Measurements from ENCODE around the gene UXT.
"Not testable (repeated sequence)": the region's sequence is repeated elsewhere in the genome, so short reads cannot be mapped to it uniquely, and the experiment has no call there.

Gene UXT, protein sequence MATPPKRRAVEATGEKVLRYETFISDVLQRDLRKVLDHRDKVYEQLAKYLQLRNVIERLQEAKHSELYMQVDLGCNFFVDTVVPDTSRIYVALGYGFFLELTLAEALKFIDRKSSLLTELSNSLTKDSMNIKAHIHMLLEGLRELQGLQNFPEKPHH

DNA sequence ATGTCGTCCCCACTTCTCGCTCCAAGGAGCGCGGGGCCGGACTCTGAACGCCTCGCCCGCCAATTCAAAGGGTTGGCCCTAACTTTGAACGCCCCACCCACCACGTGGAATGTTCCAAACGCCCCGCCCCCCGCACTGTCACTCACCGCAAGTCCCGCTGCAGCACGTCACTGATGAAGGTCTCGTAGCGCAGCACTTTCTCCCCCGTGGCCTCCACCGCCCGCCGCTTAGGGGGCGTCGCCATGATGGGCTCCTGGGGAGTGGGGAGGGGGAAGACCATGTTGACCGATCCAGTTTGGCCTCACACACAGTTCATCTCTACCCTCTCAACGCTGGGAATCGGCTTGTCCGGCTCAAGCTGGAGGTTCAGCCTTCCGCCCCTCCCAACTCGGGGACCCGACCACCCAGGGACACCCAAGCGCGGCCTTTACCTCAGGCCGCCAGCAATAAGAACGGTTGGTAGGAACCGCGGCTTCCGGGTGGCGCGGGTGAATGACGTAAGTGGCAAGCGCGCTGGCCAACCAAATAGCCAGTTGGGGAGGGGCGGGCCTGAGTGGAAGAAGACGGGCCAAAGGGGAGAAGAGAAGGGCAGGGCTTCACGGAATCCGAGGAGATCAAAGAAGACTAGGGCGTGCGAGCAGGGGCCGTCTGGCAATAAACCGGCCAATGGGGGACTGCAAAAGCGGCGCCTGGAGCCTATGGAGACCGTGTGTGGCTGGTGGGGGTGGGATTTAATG is at the start of gene UXT:
TSS of gene UXT (minus strand) at position 497 of the 737 bp plus-strand sequence. CDS start at position 244, 253 bp downstream.
- DNase-seq, result peak; percentile 91

DNA sequence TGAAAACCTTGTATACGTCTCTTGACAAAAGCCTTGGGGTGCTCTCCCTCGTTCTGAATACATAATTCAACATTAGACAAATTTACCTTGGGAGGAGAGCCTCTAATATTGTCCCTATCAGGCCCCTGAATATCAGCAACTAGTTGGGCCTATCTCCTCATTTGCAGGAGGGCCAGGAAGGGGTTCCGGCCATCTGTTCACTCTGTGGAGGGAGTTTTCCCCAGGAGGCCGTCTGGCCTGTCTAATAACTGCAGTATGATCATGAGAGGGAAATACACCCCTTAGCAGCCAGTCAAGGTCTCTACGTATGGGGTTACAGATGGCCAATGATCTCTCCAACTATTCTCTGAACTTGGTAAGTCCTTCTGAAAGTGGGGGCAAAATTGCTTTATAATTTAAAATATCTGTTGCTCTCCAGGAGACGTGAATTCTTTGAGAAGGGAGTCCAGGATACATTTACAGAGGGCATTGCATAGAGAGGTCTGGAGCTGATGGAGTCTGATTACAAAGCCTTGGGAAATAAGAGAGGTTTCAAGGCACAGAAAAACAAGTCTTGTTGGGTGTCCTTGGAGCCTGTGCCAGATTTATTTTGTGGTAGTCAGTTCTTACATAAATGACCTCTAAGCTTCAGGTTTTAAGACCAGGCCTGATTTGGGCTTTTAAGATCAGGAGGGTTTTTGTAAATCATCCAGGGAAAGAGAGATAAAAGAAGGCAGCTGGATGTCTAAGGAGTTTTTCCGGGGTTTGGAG is 48.2 kb upstream of the UXT start:
- peak; percentile 67 for DNase-seq

DNA sequence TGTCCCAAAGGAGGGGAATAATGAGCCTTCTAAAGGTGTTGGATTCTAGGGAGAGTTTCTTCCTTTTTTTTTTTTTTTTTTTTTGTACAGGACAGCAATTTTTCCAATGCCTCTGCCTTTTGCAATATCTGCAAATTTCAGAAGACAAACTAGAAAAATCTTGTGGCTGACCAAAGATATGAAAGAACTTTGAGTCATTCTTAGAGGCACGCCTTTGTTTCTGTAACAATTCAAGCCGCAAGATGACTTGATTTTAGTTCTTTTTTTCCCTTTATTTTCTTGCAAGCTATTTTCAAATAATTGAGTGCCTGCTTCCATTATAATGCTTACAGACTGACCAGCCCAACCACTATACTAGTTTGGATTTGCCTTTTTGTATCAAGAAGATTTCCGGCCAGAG is 47.6 kb upstream of the UXT start:
- no peak for DNase-seq

DNA sequence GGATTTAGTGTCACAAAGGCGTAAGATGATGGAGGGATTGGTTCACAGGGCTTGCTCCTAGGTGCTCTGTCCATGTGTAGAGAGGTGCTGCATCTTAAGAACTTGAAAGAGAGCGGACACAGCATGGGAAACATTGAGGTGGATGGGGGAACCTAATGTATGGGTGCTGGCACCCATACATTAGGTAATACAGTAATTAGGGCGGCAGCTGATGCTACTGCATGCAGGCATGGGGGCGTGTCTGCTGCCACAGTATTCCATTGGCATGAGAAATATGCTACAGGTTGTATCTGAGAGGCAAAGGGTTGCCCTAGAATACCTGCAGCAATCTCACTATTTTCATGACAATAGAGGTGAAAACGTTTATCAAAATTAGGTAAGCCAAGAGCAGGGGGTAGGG is 45.8 kb upstream of the UXT start:
- DNase-seq, result no peak

DNA sequence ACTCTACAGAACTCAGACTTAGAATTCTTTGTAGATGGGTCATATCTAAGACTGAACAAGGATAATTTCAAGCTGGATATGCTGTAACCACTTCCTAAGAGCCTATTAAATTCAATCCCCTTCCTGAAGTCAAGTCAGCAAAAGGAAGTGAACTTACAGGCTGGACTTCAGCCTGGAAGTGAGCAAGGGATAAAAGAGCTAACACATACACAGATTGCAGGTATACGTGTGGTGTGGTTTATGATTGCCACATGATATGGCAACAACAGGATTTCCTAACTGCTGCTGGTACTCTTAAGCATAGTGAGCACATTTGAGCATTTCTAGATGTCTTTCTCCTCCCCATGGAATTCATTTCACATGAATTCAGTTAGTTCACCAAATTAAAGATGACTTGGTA is 38.2 kb upstream of the UXT start:
- no peak for DNase-seq

DNA sequence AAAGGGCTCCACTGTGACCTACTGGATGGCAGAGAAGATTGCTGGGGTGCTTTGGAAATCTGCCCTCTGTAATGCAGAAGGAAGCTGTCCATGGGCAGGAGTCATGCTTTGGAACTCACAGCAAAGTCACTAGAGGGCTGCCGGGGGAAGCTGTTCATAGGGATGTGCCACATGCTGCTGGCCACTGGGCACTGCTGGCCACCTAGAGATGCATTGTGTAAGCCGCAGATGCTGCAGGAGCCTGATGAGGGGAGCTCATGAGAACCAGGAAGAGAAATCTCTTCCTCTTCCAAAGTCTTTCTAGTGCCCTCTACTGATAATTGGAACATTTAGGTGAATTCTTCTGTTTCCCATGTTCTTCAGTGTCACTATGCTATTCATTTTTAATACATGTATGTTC is 31.2 kb upstream of the UXT start:
- no peak for DNase-seq

DNA sequence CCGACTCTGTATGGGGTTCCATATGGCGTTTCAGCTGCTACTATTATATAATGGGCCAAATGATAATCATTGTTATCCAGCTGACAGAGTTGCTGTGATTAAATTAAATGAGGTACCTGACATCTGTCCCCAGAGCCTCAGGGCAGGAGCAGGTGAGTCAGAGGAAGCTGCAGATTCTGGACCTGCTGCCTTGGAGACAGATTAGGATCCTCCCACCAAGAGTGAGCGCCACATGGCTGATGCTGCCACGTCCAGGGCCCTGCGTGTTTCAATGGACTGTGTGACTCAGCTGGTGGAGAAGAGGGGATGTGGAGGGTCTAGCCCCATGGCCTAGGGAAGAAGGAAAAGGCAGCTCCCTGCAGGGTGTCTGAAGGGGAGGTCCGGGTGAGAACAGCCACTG is 28.3 kb upstream of the UXT start:
- peak; percentile 12 for DNase-seq

DNA sequence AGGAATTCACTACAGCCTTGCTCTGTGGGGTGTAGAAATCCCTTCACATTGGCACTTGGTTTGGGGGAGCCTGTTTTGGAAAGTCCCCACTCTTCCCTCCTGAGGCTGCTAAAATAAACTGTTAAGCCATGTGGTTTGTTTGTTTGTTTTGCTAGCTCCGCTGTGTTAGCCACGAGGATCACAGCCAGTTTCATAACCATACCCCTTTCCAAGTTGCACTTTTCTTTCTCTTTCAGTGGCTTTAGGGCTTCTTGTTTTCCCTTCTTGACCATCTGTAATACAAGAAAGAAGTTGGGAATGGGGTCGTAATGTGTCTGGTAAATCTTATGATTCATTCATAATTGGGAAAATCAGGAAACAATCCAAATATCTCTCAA is 24.8 kb upstream of the UXT start:
- no peak for DNase-seq

DNA sequence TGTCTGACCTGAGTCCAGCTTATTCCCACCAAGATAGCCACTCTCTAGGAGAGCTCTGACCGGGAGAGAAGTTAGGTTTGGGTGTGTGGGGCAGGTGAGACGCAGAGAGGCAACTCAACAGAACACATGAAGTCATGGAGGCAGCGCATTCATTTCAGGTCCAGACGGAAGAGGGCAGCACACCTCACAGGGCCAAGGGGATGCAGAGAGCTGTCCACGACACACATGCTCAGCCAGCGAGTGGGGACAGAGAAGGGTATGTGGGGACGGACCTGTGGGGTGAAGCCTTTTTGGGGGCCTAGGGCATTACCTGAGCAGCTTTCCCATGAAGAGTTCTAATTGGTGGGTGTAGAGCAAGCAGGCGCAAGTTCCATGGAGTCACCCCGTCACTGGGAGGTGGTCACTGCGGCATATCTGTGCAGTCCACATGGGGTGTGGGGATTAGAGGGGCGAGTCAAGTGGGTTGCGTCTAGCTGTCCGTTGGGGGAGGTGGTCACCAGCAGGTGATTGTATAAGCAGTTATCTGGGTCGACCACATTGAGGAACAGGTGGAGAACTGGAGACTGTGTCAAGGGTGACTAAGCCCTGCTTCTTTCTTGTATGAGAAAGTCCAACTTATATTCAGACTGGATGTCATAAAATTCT is 24.3 kb upstream of the UXT start:
- DNase-seq, result no peak

DNA sequence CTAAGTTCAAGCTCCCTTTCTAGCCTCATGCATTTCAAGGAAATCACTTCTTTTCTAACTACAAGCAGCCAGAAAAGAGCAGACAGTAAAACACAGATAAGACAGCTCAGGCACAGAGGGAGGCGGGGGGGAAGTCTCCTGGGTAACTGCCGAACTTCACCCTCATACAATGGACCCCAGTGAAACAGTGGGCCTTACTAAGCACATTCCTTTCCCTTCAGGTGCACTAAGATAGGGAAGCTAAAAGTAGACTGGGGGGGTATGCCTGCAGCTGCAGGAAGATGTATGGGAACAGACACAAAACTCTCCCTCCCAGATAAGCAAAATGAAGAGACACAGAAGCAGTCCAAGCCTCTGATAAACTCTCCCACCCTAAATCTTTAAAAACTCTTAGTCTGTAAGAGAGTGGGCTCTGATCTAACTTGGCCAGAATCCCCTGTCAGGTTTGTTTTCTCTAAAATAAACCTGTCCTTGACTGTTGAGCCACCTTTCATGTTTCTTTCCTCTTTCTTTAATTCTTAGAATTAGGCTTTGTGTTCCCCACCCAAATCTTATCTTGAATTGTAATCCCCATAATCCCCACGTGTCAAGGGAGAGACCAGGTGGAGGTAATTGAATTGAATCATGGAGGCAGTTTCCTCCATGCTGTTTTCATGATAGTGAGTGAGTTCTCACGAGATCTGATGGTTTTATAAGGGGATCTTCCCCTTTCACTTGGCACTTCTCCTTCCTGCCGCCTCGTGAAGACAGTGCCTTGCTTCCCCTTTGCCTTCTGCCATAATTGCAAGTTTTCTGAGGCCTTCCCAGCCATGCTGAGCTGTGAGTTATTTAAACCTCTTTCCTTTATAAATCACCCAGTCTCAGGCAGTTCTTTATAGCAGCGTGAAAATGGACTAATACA is 17.2 kb upstream of the UXT start:
- not testable (repeated sequence) for DNase-seq

DNA sequence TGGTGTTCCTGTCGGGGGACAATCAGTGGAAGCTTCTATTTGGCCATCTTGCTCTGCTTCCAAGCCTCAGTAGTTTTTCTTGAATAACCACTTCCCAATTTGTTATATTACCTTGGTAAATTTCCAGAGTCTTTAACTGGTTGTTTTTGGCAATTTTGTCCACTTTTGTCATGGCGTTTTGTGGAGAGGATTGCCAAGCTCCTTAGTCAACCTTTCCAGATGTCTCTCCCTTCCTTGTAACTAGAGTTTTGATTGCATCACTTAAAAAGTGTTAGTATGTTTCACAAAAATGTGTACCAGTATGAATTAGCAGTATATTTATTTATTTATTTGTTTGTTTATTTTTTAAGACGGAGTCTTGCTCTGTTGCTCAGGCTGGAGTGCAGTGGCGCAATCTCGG is 15.8 kb upstream of the UXT start:
- no peak for DNase-seq

DNA sequence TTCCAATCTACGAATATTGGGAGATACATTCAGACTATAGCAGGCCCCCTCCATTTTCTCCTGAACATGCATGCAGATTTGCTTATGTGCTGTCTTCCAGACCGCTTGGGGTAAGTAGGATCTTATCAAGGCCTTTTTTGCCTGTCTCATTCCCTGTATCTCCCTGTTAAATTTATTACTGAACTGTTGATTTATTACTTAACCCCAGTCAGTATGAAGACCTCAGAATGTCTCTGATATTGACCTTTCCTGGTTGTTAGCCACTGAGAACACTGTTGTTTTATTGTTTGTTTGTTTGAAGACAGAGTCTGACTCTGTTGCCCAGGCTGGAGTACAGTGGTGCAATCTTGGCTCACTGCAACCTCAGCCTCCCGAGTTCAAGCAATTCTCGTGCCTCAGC is 6.8 kb upstream of the UXT start:
- DNase-seq, result not testable (repeated sequence)

DNA sequence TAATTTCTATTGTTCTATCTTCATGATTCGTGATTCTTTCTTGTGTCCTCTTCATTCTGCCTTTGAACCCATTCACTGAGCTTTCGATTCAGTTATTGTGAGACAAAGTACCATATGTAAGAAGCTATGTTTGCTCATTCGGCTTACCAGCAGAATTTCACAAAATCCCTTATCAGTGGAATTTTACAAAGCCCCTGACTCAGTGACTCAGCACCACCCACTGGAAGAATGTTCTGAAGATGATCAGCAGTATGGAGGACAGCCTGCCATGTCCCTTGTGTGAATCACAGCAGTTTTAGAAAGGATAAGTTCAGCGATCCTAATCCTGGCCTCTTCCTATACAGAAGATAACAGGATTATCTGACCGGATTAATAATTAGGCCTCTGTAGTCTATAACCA is 5.8 kb upstream of the UXT start:
- no peak for DNase-seq

DNA sequence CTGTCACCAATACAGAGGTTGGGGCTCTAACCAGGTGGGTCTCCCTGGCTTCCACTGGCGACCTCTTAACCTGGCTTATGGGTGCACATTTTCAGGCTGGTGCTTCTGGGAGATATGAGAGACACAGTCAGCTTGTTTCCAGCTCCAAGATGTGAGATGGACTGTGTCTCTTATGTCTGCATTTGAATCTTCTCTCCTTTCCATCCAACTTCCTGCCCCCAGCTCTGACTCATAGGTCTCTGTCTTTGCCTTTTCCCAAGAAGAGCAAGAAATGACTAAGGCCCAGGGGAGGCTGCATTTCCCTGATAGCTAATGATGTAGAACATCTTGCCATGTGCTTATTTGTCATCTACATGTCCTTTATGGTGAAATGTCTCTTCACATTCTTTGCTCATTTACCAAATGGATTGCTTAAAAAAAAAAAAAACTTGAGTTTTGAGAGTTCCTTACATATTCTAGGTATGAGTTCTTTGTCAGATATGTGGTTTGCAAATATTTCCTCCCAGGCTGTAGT is 3.2 kb upstream of the UXT start:
- no peak for DNase-seq

DNA sequence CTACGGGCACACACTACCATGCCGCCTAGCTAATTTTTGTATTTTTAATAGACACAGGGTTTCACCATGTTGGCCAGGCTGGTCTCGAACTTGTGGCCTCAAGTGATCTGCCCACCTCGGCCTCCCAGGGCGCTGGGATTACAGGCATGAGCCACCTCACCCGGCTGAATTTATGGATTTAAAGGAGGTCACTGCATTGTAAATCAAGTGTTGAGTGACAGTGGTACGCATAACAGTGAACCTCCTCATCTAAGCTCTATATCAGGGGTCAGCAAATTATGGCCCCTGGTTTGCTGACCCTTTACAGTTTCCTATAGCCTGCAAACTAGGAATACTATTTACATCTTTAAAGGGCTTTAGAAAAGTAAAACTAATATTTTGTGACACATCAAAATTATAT is 2.6 kb upstream of the UXT start:
- no peak for DNase-seq

DNA sequence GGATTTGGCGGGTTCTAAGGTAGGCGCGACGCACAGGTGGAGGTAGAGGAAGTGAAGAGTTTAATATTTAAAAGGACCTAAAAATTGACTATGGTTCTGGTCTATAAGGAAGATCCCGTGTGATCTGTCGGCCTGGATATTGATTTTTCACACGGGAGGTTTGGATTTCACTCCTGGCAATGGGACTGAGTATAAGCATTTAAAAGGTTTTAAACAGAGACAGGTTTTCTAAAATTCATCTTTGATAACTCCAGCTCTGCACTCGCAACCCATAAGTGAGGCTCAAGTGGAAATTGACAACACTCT is 394 bp upstream of the UXT start:
- no peak for DNase-seq

DNA sequence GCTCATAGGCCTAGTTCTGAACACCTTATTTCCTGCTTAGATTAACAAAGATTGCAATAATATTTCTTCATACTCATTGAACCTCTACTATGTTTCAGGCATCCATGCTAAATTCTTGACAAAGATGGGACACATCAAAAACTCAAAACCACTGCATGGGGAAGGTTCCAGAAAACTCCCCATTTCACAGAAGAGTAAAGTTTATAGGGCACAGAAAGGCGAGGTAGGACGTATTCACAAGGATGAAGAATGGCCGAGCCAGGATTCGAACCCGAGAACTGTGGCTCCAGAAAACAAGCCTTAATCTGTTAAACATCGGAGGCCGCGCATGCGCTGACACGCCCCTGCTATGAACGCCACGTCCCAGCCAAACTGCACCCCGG is 688 bp downstream of the UXT start:
- DNase-seq, result no peak

DNA sequence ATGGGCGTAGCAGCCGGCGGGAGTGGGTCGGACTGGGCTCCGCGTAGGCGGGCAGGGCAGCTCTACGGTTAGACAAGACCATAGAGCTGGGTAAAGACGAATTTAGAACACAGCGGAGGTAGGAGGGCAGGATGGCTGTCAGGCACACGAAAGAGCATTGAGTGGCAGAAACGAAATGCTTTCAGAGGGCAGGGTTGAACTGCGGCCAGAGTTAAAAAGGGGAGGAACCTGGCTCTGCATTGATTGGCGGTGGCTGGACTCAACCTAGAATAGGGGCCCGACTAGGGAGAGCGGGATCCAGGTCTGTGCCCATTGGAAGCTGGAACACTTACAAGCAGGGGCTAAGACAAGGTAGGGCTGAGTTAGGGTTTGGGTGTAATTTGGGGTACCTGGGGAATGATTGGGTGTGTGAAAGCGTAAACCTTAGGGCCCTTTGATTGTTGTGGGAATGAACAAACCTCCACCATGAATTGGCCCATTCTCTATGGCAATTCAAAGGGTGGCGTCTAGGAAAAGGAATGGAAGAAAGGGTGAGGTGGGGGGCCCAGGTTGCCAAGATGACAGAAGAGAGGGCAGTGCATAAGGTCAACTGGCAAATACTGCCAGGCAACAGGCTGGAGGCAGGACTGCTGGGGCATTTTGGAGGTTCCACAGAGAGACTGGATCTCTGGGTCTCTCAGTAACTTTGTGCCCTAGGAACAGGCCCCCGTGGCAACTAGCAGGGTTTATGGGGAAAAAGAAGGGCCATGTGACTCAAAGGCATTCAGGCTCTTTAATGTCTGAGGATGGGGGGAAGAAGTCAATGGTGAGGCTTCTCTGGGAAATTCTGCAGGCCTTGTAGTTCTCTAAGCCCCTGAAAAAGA is 7.7 kb downstream of the UXT start:
- no peak for DNase-seq

DNA sequence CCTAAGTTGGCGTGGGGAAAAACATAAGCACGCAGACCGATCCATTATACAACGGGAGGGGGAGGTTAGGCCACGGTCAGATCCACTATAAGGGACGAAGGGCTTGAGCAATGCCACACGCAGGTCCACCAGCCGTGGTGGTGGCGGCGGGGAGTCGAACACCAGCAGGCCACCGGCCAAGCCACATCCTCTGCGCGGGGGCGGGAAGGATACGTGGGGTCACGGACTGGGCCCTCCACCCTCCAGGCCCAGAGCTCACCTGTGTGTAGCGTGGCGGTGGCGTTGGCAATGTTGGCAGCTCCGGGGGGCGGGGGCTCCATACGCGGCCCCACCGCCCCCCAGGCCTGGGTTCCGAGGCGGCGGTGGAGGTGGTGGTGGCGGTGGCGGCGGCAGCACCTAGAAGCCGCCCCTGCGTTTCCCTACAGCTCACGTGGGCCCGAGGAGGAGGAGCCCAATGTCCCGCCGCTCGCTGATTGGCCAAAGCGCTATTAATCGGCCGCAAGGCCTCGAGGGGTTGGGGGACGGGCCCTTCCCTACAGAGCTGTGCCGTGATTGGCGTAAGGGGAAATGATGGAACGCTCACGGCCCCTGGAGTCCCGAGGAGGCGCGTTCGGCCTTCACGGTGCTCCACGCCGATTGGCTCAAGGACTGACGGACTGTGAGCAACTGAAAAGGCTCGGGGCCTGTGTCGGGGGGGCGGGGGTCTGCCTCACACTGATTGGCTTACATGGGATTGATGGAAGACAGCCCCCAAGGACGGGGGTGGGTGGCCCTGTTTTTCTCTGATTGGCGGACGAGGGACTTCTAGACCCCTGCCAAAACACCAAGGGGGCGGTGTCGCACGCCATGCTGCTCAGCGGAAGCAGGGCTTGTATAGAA is 8.6 kb downstream of the UXT start, which contains the start of gene ELK1:
TSS of gene ELK1 (minus strand) at position 400 of the 879 bp plus-strand sequence. CDS start 9,122 bp downstream, outside the sequence.
- peak; percentile 95 for DNase-seq

DNA sequence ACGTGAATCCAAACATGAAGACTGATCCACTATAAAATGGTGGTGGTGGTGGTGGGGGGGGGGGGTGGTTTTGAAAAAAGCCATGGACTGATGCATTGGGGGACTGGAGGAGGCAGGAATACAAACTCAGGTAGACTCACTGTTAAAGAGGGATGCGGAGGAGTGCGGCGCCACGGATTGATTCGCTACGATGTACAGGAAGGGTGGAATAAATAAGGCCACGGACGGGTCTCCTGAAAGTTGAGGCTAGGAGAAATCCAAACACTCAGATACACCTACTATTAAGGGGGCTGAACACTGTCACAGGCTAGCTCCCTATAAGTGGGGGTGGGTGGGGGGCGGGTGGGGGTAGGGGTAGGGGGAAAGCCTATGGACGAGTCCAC is 9.2 kb downstream of the UXT start:
- no peak for DNase-seq

DNA sequence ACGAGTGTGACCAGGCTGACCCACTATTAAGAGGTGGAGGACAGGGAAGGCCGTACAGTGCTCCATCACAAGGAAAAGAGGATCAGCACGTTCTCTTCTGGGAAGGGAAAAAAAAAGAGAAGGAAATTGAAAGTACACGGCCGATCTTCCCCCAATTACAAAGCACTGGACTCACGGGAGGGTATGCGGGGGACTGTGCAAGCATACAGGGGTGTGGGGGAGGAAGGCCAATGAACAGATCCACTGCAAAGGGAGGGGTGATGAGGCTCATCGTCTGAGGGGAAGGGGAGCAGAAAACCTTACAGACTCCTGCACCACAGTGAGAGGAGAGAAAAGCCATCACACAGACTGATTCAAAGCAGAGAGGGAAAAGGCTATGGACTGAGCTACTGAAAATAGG is 9.7 kb downstream of the UXT start:
- DNase-seq, result no peak
